GM19023 (cell line): Measurements from ENCODE around the gene DNAJC10.

Experiments used
- ATAC-seq: cut with Tn5 transposase; IDR thresholded peaks from one replicate; pipeline ENCODE4 v1.9.1; 2021; ENCODE audit warnings: mild to moderate bottlenecking, moderate library complexity; ENCODE audit not compliant: unreplicated experiment

DNAJC10 gene

GRCh38 chr2:182784058-182784706 is 68.1 kb downstream of the DNAJC10 start:
- ATAC-seq = no peak

DNA sequence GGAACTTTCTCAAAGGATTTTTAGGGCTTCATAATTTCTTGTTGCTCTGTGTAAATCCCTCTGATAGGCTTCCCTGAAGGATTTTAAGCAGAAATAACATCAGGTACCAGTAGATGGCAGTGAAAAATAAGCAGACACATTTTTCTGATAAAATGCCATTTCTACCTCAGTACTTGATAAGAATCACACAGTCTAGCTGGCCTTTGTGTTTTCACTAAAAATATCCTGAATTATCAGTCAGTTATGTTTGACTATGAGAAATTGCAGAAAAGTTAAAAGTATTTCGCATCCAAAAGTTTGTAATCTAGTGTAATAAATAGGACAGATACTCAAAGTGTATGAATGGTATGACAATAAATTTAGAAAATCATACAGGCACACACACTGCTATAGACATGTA is 68.7 kb downstream of the DNAJC10 start:
- no peak for ATAC-seq

- no peak for ATAC-seq
These were observed 76.4 kb downstream of the DNAJC10 start for GRCh38 chr2:182792441-182792840.

GRCh38 chr2:182798736-182799135 is 82.7 kb downstream of the DNAJC10 start:
- no peak for ATAC-seq

DNA sequence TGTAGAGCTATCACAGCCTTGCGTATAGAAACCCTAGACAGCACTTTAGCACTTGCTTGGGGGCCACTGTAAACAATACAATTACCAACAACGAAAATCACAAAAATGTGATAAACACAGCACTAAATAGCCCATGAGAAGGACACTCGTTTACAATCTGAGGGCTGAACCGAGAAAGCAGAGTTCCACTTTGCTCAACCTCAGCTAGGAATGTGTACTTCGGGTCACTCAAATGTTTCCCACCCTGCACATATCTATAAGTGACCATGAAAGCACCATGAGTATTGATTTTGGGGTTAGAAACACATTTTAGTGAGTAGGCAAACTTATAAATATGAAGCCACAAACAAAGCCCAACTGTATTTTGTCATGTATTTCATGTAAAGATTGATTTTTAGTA is 88.1 kb downstream of the DNAJC10 start:
- no peak for ATAC-seq

- no peak for ATAC-seq
These were observed 91.3 kb downstream of the DNAJC10 start for GRCh38 chr2:182807319-182807718.

DNA sequence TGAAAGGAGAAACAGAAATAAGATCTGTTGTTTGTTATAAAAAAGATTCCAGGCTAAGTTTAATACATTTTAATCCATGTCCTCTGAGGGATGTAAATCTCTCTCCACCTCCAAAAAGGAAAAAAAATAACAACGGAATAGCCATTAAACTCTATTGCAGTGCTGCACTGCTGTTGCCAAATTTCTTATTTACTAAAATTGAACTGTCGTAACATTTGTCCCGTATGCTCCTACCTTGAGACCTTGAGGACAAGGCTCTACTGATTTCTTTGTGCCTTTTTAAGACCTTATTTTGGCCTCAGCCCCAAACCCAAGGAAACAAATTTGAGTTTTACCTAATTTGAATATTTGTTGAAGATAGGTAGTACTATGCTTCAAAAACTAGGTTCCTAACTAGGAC is 94.0 kb downstream of the DNAJC10 start:
- no peak for ATAC-seq

DNA sequence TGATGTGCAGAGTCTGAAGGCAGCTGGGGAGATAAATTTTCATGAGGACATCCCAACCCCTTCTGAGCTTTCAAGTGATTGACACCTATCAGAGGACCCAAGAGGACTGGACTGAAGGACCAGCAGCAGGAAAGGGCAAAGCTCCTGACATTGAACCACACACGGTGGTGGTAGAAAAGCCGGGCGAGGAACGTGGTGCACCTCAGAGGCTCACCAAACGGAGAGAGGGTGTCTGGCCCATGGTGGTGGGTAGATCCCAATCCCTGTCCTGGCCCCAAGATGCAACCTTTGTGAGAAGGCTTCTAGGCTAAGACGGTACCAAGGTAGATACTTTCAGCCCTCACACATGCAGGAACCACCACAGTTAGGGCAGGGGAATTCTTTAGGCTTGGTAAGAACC is 98.3 kb downstream of the DNAJC10 start:
- ATAC-seq = no peak

DNA sequence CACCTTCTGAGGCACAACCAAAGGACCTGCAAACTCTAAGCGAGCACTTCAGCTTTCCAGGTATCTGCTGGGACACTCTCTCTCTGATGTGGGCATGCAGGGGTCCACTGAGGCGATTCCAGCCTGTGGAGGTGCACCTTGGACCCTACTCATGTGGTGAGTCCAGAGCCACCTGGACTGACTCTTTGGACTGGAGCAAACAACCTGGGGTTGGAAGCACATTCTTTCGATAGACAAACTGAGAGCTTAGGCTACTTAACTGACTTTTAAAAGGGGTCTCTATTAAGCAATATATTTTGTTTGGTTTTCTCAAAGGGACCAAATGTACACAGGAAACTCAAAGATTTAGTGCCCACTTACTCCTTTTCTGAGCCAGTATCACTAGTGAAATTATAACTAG is 98.7 kb downstream of the DNAJC10 start:
- no peak for ATAC-seq

DNA sequence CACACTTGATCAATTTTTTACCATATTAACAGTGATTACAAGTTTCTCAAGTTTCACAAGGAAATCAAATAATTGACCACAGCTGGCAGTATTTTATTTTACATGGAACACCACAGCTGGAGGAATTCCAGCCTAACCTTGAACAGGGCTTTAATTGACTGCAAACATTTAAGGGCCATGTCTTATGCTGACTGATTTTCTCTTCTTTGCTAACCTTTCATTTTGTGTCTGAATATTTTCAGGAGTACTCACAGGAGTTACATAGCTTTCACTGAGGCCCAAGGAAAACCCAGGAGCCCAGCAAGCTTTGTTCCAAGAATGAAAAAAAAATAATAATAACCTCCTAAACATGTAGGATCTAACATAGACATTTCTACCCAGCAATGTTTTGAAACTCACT is 100.8 kb downstream of the DNAJC10 start:
- ATAC-seq = no peak

GRCh38 chr2:182817558-182817957 is 101.5 kb downstream of the DNAJC10 start:
- ATAC-seq = no peak

- ATAC-seq = no peak
These were observed 102.4 kb downstream of the DNAJC10 start for GRCh38 chr2:182818501-182818900.

GRCh38 chr2:182818925-182819324 is 102.9 kb downstream of the DNAJC10 start:
- ATAC-seq = no peak

GRCh38 chr2:182819412-182819811 is 103.4 kb downstream of the DNAJC10 start:
- no peak for ATAC-seq

DNA sequence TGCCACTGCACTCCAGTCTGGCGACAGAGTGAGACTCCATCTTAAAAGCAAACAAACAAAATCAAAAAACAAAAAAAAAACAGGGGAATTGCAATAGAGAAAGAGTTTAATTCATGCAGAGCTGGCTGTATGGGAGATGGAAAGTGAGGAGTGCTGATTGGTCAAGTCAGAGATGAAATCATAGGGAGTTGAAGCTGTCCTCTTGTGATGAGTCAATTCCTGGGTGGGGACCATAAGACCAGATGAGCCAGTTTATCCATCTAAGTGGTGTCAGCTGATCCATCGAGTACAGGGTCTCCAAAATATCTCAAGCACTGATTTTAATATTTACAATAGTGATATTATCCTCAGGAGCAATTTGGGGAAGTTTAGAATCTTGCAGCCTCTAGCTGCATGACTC is 105.1 kb downstream of the DNAJC10 start:
- no peak for ATAC-seq

- no peak for ATAC-seq
These were observed 106.7 kb downstream of the DNAJC10 start for GRCh38 chr2:182822733-182823132.

DNA sequence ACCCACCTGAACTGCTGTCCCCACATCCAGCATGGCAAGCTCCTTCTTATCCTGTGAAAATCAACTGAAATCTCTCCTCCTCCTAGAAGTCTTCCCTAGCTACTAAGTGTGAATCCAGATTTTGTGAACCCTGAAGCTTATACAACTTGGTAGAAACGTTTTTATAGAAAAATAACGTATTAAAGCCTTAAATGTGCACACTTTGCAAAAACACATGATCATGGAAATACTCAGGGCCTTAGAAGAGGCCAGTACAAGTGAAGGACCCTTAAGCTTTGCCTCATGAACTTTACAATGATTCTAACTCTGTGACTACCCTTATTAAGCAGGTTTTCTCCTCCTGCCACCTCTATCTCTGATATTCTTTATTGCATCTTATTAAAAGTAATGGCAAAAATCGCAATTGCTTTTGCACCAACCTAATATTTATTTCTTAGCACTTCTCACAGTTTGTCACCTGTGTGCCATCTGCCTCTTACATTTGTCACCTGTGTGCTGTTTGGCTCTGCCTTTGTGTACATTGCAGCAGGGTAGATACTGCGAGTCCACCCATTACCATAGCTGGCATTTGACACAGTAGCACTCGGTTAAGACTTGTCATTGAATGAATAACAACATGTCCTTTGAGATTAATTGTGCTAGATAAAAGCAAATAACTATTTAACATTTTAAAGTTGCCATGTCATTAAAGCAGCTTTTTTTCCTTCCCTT is 108.2 kb downstream of the DNAJC10 start:
- no peak for ATAC-seq

GRCh38 chr2:182824767-182825158 is 108.7 kb downstream of the DNAJC10 start:
- no peak for ATAC-seq

- ATAC-seq = no peak
These were observed 110.0 kb downstream of the DNAJC10 start for GRCh38 chr2:182826064-182826463.

DNA sequence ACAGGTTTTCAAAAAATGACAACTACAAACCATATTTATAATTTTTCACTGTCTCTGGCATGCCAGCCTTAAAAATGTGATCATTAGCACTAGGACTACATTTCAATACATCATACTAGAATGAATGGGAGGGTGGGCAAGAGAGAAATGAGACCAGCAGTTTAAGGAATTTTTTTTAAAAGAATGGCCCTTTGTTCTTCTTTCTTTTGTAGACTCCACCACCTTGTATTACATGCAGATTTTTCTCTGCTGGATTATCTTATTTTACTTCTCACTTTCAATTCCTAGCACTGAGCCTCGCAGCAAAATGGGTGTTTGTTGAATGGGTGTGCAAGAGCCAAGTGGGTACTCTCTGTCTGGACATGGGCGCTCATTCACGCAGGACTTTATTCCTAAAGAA is 110.4 kb downstream of the DNAJC10 start:
- ATAC-seq = no peak

DNA sequence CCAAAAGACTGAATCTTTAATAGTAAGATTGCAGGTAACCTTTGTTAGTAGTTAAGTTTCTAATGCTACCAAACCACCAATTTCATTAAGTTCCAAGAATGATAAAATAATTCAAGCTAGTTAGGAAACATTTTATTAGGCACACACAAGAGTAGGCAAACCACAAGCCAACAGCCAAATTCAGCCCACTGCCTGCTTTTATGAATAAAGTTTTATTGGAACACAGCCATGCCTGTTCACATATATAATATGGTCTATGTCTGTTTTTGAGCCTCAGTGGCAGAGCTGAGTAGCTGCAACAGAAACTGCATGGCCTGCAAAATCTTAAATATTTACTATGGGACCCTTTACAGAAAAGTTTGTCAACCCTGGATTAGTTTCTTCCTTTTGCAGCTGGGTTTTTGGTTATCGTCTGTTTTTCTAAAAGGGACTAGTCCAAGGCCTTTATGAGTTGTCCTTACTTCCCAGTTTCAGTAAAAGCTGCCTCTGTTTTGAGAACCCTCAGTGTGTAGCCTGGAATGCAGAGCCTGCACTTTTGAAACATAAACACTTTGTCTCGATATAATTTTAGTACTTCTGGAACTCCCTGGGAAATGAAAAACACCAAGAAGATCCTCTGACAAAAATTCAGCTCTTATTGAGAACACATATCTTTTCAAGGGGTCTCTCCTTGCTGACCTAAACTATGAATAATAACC is 111.3 kb downstream of the DNAJC10 start:
- no peak for ATAC-seq

- no peak for ATAC-seq
These were observed 115.0 kb downstream of the DNAJC10 start for GRCh38 chr2:182831101-182831500.
